HepG2 (cell line): Measurements from ENCODE around the gene TET3. TPM values are rescaled to one million over a fixed set of nuclear protein-coding genes. Genes with fewer than 3 reads are reported as not detected.
A peak's percentile ranks its signal among the peaks of the same experiment; 100 is the strongest.

ENCODE experiments used
- FOXO1 ChIP-seq: sonication (generic); formaldehyde crosslinking; IDR thresholded peaks from 2 replicates; pipeline ENCODE4 v1.4.0; 2020; ENCODE audit warnings: missing genetic modification reagents
- HNF4A ChIP-seq: sonication (generic); formaldehyde crosslinking; IDR thresholded peaks from 2 replicates; pipeline ENCODE4 v1.4.0; 2020; ENCODE audit warnings: missing genetic modification reagents
- MTF2 ChIP-seq: sonication (generic); formaldehyde crosslinking; IDR thresholded peaks from 2 replicates; pipeline ENCODE4 v1.5.0; 2020; ENCODE audit warnings: missing genetic modification reagents, borderline replicate concordance
- PCBP2 ChIP-seq: fragments of 200-400 bp; formaldehyde crosslinking; optimal IDR thresholded peaks from 2 replicates; pipeline ENCODE3; 2018; ENCODE audit warnings: low read length, low read depth; ENCODE audit not compliant: poor library complexity, severe bottlenecking
- RORA ChIP-seq: sonication (generic); formaldehyde crosslinking; IDR thresholded peaks from 2 replicates; pipeline ENCODE4 v1.5.0; 2020; ENCODE audit warnings: mild to moderate bottlenecking, missing genetic modification reagents, moderate library complexity
- SAFB2 ChIP-seq: sonication (generic); formaldehyde crosslinking; IDR thresholded peaks from 2 replicates; pipeline ENCODE4 v1.5.1; 2020; ENCODE audit warnings: missing genetic modification reagents, low read depth, mild to moderate bottlenecking, borderline replicate concordance
- SIN3A ChIP-seq: IDR thresholded peaks from 2 replicates; pipeline ENCODE4 v1.6.1; 2011; ENCODE audit warnings: low read depth, mild to moderate bottlenecking, control low read depth, low read length, borderline replicate concordance
- STAG1 ChIP-seq: sonication (generic); formaldehyde crosslinking; IDR thresholded peaks from 2 replicates; pipeline ENCODE4 v1.4.0; 2020; ENCODE audit warnings: missing genetic modification reagents
- ZFP91 ChIP-seq: sonication (generic); formaldehyde crosslinking; IDR thresholded peaks from 2 replicates; pipeline ENCODE4 v1.9.0; 2022; ENCODE audit warnings: missing genetic modification reagents, mild to moderate bottlenecking, borderline replicate concordance
- ZNF740 ChIP-seq: sonication (generic); formaldehyde crosslinking; IDR thresholded peaks from 2 replicates; pipeline ENCODE4 v1.4.0; 2020; ENCODE audit warnings: missing genetic modification reagents
- ZNF773 ChIP-seq: sonication (generic); formaldehyde crosslinking; IDR thresholded peaks from 2 replicates; pipeline ENCODE4 v1.4.0; 2020; ENCODE audit warnings: missing genetic modification reagents, borderline replicate concordance
- polyA plus RNA-seq, 8 experiments: library from polyadenylated mRNA; depleted of rRNA in 3 of 8; stranded (reverse) in 7 of 8; unstranded in 1 of 8; fragments of >200 nt; fragmentation: Illumina TruSeq in 4 of 8; extraction: Trizol in 4 of 8; gene quantifications; 2 replicates each; pipeline versions ENCODE4 v1.2.1 to v1.2.3, GENCODE V29; 2011 to 2016; ENCODE audit warnings: low read depth in 4 of 8, missing spikeins in 1 of 8, mixed read lengths in 1 of 8; ENCODE audit not compliant: insufficient read depth in 1 of 8
- total RNA-seq, 5 experiments: library from RNA; depleted of rRNA; stranded (reverse); fragments of >200 nt; fragmentation: Illumina TruSeq; extraction: Trizol; gene quantifications; 2 replicates each; pipeline ENCODE4 v1.2.3, GENCODE V29; 2016; ENCODE audit warnings: low read depth in 1 of 5
- TF ChIP-seq, protein P1 (sequence below): sonication (generic); formaldehyde crosslinking; IDR thresholded peaks from 2 replicates; pipeline ENCODE4; 2020; ENCODE audit warnings: missing genetic modification reagents, mild to moderate bottlenecking, borderline replicate concordance
- TF ChIP-seq, protein P2 (sequence below): sonication (generic); formaldehyde crosslinking; IDR thresholded peaks from 2 replicates; pipeline ENCODE4 v1.4.0; 2020; ENCODE audit warnings: missing genetic modification reagents

TET3 gene
- total and polyA plus RNA-seq, 2 of the 13 experiments (the other 11 are each of a cell fraction or from before 2014, with no cell fraction given) = 4.3 to 6.8 TPM

DNA sequence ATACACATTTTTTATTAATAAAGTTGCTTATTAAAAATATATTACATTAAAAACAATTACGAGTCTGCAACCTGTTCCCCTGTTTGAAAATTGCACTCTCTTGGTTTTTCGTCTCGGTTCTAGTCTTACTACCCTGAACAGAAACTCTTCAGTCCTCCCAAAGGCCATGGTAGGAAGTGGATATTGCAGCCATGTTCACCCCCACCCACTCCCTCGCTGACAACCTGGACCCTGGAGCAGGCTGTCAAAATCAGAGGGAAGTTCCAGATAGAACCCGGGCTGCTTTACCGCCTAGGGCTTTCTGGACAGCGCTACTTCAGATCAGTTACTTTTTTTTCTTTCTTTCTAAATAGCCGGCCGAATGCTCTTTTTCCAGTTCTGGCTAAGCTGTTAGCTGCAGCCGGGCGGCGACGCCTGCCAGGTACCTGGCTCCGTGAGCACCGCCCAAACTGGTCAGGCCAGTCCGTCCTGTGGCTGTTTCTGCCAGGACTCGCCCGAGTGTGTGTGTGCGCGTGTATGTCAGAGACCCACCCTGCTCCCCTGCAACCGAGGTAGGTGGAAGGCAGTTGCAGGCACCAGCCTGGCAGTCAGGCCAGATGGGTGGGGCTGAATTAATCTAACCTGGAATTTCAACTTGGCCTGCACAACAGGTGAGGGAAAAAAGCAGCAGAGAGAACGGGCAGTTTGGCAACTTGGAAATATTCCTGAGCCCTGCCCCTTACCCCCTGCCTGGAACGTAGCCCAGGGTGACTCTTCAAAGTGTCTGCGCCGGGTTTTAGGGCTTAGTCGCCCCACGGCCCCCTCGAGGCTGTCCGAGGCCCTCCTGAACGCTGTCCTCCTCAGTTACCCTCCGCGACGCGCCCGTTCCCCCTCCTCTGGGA is 1.1 kb upstream of the TET3 start (continued):
- TF ChIP-seq FOXO1 (CRISPR knock-in tag) = peak; percentile 18; the same call in 1 of the 2 replicates
- no peak for TF ChIP-seq PCBP2
- peak; percentile 37; the same call in 1 of the 2 replicates for TF ChIP-seq ZNF773 (CRISPR knock-in tag)
- peak; percentile 89; the same call in 1 of the 2 replicates for TF ChIP-seq ZFP91 (CRISPR knock-in tag)
- peak; percentile 84; the same call in 1 of the 2 replicates for TF ChIP-seq RORA (CRISPR knock-in tag)
- no peak for TF ChIP-seq MTF2 (CRISPR knock-in tag)
- TF ChIP-seq, protein P1, sequence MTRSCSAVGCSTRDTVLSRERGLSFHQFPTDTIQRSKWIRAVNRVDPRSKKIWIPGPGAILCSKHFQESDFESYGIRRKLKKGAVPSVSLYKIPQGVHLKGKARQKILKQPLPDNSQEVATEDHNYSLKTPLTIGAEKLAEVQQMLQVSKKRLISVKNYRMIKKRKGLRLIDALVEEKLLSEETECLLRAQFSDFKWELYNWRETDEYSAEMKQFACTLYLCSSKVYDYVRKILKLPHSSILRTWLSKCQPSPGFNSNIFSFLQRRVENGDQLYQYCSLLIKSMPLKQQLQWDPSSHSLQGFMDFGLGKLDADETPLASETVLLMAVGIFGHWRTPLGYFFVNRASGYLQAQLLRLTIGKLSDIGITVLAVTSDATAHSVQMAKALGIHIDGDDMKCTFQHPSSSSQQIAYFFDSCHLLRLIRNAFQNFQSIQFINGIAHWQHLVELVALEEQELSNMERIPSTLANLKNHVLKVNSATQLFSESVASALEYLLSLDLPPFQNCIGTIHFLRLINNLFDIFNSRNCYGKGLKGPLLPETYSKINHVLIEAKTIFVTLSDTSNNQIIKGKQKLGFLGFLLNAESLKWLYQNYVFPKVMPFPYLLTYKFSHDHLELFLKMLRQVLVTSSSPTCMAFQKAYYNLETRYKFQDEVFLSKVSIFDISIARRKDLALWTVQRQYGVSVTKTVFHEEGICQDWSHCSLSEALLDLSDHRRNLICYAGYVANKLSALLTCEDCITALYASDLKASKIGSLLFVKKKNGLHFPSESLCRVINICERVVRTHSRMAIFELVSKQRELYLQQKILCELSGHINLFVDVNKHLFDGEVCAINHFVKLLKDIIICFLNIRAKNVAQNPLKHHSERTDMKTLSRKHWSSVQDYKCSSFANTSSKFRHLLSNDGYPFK (CRISPR knock-in tag) = peak; percentile 51; the same call in 1 of the 2 replicates
- 0 out of 2 replicates have a peak, but pooled peaks have one; percentile 1 for TF ChIP-seq STAG1 (CRISPR knock-in tag)
- TF ChIP-seq, protein P2, sequence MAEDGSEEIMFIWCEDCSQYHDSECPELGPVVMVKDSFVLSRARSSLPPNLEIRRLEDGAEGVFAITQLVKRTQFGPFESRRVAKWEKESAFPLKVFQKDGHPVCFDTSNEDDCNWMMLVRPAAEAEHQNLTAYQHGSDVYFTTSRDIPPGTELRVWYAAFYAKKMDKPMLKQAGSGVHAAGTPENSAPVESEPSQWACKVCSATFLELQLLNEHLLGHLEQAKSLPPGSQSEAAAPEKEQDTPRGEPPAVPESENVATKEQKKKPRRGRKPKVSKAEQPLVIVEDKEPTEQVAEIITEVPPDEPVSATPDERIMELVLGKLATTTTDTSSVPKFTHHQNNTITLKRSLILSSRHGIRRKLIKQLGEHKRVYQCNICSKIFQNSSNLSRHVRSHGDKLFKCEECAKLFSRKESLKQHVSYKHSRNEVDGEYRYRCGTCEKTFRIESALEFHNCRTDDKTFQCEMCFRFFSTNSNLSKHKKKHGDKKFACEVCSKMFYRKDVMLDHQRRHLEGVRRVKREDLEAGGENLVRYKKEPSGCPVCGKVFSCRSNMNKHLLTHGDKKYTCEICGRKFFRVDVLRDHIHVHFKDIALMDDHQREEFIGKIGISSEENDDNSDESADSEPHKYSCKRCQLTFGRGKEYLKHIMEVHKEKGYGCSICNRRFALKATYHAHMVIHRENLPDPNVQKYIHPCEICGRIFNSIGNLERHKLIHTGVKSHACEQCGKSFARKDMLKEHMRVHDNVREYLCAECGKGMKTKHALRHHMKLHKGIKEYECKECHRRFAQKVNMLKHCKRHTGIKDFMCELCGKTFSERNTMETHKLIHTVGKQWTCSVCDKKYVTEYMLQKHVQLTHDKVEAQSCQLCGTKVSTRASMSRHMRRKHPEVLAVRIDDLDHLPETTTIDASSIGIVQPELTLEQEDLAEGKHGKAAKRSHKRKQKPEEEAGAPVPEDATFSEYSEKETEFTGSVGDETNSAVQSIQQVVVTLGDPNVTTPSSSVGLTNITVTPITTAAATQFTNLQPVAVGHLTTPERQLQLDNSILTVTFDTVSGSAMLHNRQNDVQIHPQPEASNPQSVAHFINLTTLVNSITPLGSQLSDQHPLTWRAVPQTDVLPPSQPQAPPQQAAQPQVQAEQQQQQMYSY (CRISPR knock-in tag) = 0 out of 2 replicates have a peak, but pooled peaks have one; percentile 9
- 0 out of 2 replicates have a peak, but pooled peaks have one; percentile 12 for TF ChIP-seq ZNF740
- TF ChIP-seq SIN3A = peak; percentile 69; the same call in 1 of the 2 replicates
- TF ChIP-seq SAFB2 = peak; percentile 84
- 0 out of 2 replicates have a peak, but pooled peaks have one; percentile 21 for TF ChIP-seq HNF4A (CRISPR knock-in tag)
